ENCODE results near the gene EARS2. TPM values are rescaled to one million over a fixed set of nuclear protein-coding genes. Genes with fewer than 3 reads are reported as not detected.

The EARS2 gene
- polyA plus RNA-seq, 4 donors, result 20.4 to 28.6 (median 25.7) TPM

GRCh38 chr16:23508589-23509440 lies 48.3 kb downstream of the EARS2 start:
- DNase-seq (ENCODE audit: low read depth in 4 of 4, low spot score in 3 of 4), result no peak

GRCh38 chr16:23506606-23506994 lies 50.5 kb downstream of the EARS2 start:
- DNase-seq (ENCODE audit: low read depth in 4 of 4, low spot score in 3 of 4), result no peak

GRCh38 chr16:23505671-23506605 lies 51.2 kb downstream of the EARS2 start:
- DNase-seq (ENCODE audit: low read depth in 4 of 4, low spot score in 3 of 4), result no peak

- DNase-seq (ENCODE audit: low read depth in 4 of 4, low spot score in 3 of 4), result no peak
These were observed 51.9 kb downstream of the EARS2 start for GRCh38 chr16:23505180-23505665.

GRCh38 chr16:23504453-23505179 lies 52.5 kb downstream of the EARS2 start:
- no peak for DNase-seq (ENCODE audit: low read depth in 4 of 4, low spot score in 3 of 4)

- no peak for DNase-seq (ENCODE audit: low read depth in 4 of 4, low spot score in 3 of 4)
These were observed 53.1 kb downstream of the EARS2 start for GRCh38 chr16:23504076-23504452.

GRCh38 chr16:23502466-23502865 lies 54.7 kb downstream of the EARS2 start:
- no peak for DNase-seq (ENCODE audit: low read depth in 4 of 4, low spot score in 3 of 4)

- DNase-seq (ENCODE audit: low read depth in 4 of 4, low spot score in 3 of 4), result no peak
These were observed 55.9 kb downstream of the EARS2 start for GRCh38 chr16:23501291-23501690.

GRCh38 chr16:23500862-23501225 lies 56.3 kb downstream of the EARS2 start:
- DNase-seq (ENCODE audit: low read depth in 4 of 4, low spot score in 3 of 4), result no peak

GRCh38 chr16:23500212-23500861 lies 56.8 kb downstream of the EARS2 start:
- no peak for DNase-seq (ENCODE audit: low read depth in 4 of 4, low spot score in 3 of 4)

GRCh38 chr16:23499801-23500200 lies 57.3 kb downstream of the EARS2 start:
- DNase-seq (ENCODE audit: low read depth in 4 of 4, low spot score in 3 of 4), result no peak

GRCh38 chr16:23498863-23499262 lies 58.3 kb downstream of the EARS2 start:
- DNase-seq (ENCODE audit: low read depth in 4 of 4, low spot score in 3 of 4), result no peak

GRCh38 chr16:23497543-23497868 lies 59.6 kb downstream of the EARS2 start:
- DNase-seq (ENCODE audit: low read depth in 4 of 4, low spot score in 3 of 4), result no peak

- no peak for DNase-seq (ENCODE audit: low read depth in 4 of 4, low spot score in 3 of 4)
These were observed 60.2 kb downstream of the EARS2 start for GRCh38 chr16:23496821-23497542.

- no peak for DNase-seq (ENCODE audit: low read depth in 4 of 4, low spot score in 3 of 4)
These were observed 61.5 kb downstream of the EARS2 start for GRCh38 chr16:23495671-23496070.

GRCh38 chr16:23494188-23494587 lies 63.0 kb downstream of the EARS2 start:
- no peak for DNase-seq (ENCODE audit: low read depth in 4 of 4, low spot score in 3 of 4)

- DNase-seq (ENCODE audit: low read depth in 4 of 4, low spot score in 3 of 4), result no peak
These were observed 65.4 kb downstream of the EARS2 start for GRCh38 chr16:23491490-23492391.

GRCh38 chr16:23486480-23486879 lies 70.7 kb downstream of the EARS2 start:
- DNase-seq (ENCODE audit: low read depth in 4 of 4, low spot score in 3 of 4), result no peak

- no peak for DNase-seq (ENCODE audit: low read depth in 4 of 4, low spot score in 3 of 4)
These were observed 71.3 kb downstream of the EARS2 start for GRCh38 chr16:23485841-23486240.

Data from left renal pelvis (tissue), 4 donors.